Stimulated activated CD4-positive, alpha-beta T cell treated with anti-CD3 and anti-CD28 coated beads, Interleukin-12 subunit alpha, Interleukin-12 subunit beta, amount 100 ng/mL, for 48 hours (primary cell): ENCODE measurements around the gene DNAJB14.

Experiments
- DNase-seq, 3 donors: peaks; one replicate each; pipeline ENCODE4 v3.0.0-alpha.2; 2020; ENCODE audit warnings: low read depth in 2 of 3, low spot score in 1 of 3

DNAJB14 gene

GRCh38 chr4:99872570-99872969 is 73.8 kb downstream of the DNAJB14 start:
- no peak for DNase-seq

DNA sequence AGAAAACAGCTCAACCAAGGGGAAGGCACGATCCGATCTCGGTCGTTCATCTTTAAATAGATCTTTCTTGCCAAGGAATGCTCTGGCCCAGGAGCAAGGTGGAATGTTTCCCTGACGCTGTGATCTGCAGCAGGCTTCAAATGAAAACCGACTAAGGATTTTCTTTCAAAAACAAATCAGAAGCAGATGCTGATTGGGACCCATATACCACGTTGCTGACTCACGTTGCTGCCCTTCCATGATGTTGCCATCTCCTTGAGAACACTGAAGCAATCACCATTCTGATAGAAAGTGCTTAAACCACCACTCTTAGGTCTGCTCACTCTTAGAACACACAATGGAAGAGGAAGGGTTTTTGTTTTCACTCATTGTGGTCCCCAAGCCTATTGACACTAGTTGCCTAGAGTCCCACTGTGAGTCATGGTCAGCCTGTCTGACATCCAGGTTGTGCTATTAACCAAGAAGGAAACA is 78.3 kb downstream of the DNAJB14 start:
- DNase-seq = no peak

DNA sequence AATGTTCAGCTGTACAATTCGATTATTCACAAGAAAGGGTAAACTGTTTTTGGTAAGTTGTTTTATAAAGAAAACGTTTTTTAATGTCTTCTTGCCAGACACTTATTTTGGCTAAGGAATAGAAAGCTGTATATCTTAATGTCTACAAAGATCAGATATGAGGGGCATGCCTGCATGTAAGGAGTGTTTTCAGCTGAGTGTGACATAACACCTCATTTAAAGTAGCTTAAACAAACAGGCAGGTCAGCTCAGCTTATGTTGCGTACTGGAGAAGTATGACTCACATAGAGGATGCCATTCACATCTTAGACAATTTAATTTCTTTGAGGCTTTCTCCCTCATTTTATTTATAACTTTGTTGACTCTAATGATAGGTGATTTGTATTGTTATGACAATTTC is 82.6 kb downstream of the DNAJB14 start:
- DNase-seq = no peak

- DNase-seq = no peak
Observed at GRCh38 chr4:99861120-99861905, 85.1 kb downstream of the DNAJB14 start.

DNA sequence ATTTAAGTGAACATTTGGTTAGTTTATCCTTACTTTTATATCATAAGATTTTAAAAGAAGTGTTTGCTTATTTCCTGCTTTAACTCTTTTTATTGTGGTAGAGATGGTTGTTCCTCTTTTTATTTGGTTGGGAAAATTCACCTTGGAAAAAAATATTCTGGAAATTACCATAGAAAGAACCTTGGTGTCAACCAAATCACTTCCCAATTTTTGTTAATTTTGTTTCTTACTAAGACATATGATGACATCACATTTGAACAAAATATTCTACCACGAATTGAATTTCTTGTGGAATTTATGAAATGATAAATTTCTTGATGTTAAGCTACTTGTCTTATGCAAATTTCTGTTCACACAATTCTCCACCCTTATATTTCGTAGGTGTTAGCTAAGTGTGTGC is 85.9 kb downstream of the DNAJB14 start:
- DNase-seq = no peak

DNA sequence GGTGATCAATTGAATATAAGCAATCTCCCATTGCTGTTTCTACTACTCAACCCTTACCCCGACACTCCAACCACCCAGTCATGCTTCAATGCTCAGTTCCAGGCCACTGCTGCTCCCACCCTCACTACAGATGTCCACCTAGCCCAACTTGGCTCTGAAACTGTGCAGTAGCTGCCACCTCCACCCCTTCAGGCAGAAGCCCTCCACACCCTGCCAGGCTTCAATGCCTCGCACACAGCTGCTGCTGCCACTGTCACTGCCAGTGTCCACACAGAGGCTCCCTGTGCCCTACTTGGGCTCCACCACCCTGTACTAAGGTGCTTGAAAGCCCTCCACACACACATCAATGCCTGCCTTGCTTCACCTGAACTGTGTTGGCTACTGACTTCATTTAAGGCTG is 86.8 kb downstream of the DNAJB14 start:
- no peak for DNase-seq

DNA sequence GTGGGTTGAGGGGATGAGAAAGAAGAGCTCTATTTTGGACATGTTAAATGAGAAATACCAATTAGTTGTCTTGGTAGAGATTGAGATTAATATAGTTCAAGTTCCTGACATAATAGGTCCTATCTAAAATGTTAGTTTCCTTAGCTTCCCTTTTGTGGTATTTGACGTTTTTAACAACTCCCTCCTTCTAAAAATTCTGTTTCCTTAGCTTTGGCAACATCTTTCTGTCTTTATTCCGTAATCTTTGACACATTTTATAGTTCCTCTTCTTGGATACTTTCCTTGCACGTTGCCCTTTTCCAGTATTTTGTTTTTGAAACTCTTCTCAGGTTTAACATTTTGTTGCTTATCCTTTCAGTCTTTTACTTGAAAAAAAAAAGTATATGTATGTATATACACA is 89.1 kb downstream of the DNAJB14 start:
- DNase-seq = no peak

DNA sequence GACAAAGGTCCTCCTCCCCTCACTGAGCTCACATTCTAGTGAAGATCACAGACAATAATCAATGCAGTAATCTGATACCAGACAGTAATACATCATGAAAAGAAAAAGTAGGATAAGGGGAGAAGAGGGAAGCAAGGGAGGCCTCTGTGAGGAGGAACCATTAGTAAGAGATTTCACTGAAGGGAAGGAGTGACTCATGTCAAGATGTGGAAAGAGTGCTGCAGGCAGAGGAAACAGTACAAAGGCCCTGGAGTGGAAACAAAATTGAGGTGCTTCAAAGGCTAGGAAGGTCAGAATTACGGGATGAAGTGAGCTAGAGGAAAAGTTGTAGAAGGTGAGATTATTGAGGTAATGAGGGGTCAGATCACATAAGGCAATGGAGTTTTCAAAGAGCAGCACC is 90.3 kb downstream of the DNAJB14 start:
- no peak for DNase-seq

GRCh38 chr4:99855678-99856077 is 90.7 kb downstream of the DNAJB14 start:
- DNase-seq = no peak

GRCh38 chr4:99853999-99854398 is 92.4 kb downstream of the DNAJB14 start:
- DNase-seq = no peak

GRCh38 chr4:99853190-99853589 is 93.2 kb downstream of the DNAJB14 start:
- DNase-seq = no peak

DNA sequence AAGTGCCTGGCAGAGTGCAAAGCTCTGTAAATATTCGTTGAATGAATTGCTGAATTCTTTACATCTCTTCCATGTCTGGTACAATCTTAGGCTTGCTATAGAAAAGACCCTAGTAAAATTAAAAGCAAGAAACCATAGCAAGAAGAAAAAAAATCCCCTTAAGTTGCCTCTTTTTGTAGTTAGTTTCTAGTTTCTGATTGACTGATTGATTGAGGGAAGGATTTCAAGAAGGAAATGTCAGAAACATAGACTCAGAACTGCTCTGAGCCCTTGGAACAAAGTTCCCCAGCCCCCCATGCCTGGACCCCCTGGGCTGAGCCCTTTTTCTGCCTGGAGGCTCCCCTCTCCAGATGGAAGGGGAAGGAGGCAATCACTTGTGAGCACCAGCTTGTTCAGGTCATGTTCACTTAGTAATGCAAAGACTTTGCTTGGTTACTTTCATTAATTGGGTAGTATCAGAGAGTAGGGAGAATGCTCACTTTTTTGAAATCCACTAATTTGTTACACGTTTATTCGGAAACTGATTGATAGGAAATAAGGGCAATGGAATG is 94.1 kb downstream of the DNAJB14 start:
- DNase-seq = no peak

GRCh38 chr4:99848591-99849001 is 97.8 kb downstream of the DNAJB14 start:
- no peak for DNase-seq

- DNase-seq = no peak
Observed at GRCh38 chr4:99847362-99847976, 98.9 kb downstream of the DNAJB14 start.

- DNase-seq = no peak
Observed at GRCh38 chr4:99846891-99847290, 99.5 kb downstream of the DNAJB14 start.
